NOMO-1 treated with DMSO at 0.1 percent for 48 hours (cell line): ENCODE data around the gene SLC10A3.

Source experiments
- DNase-seq: peaks from one replicate; lab custom pipeline; 2025; ENCODE audit not compliant: unreplicated experiment; lab: John Stamatoyannopoulos, UW

The SLC10A3 gene

GRCh38 chrX:154466036-154466435 is 24.4 kb downstream of the SLC10A3 start:
- DNase-seq, result no peak

- no peak for DNase-seq
These were observed 24.8 kb downstream of the SLC10A3 start for GRCh38 chrX:154465601-154466000.

GRCh38 chrX:154464806-154465365 is 25.5 kb downstream of the SLC10A3 start:
- DNase-seq, result no peak

- DNase-seq, result no peak
These were observed 26.7 kb downstream of the SLC10A3 start for GRCh38 chrX:154463611-154464220.

GRCh38 chrX:154462396-154462795 is 28.0 kb downstream of the SLC10A3 start:
- DNase-seq, result no peak

- no peak for DNase-seq
These were observed 30.1 kb downstream of the SLC10A3 start for GRCh38 chrX:154460326-154460725.

- DNase-seq, result no peak
These were observed 30.6 kb downstream of the SLC10A3 start for GRCh38 chrX:154459832-154460231.

- no peak for DNase-seq
These were observed 31.3 kb downstream of the SLC10A3 start for GRCh38 chrX:154458954-154459778.

- DNase-seq, result no peak
These were observed 32.1 kb downstream of the SLC10A3 start, which contains the start of gene PLXNA3 for GRCh38 chrX:154458116-154458953. PLXNA3 (plus strand) TSS chrX:154458281; CDS start chrX:154460184, 1,903 bp downstream.

GRCh38 chrX:154457491-154458115 is 32.8 kb downstream of the SLC10A3 start:
- DNase-seq, result no peak

- DNase-seq, result no peak
These were observed 37.6 kb downstream of the SLC10A3 start for GRCh38 chrX:154452823-154453222.

GRCh38 chrX:154450312-154450711 is 40.1 kb downstream of the SLC10A3 start:
- DNase-seq, result no peak

GRCh38 chrX:154449618-154450017 is 40.8 kb downstream of the SLC10A3 start:
- DNase-seq, result no peak

- DNase-seq, result no peak
These were observed 41.9 kb downstream of the SLC10A3 start for GRCh38 chrX:154448484-154448883.

GRCh38 chrX:154446430-154446829 is 44.0 kb downstream of the SLC10A3 start:
- no peak for DNase-seq

GRCh38 chrX:154445776-154446175 is 44.7 kb downstream of the SLC10A3 start:
- no peak for DNase-seq

- no peak for DNase-seq
These were observed 45.6 kb downstream of the SLC10A3 start for GRCh38 chrX:154444755-154445246.

GRCh38 chrX:154443992-154444754 is 46.3 kb downstream of the SLC10A3 start, which contains the start of gene FAM50A:
FAM50A (plus strand) TSS chrX:154444141; CDS start chrX:154444236, 95 bp downstream.
- DNase-seq, result peak; percentile 34

GRCh38 chrX:154443479-154443910 is 46.9 kb downstream of the SLC10A3 start:
- no peak for DNase-seq
